IgD-negative memory B cell (primary cell): ENCODE data around the gene SRSF3. TPM values are rescaled to one million over a fixed set of nuclear protein-coding genes. Genes with fewer than 3 reads are reported as not detected.

Source experiments
- H3K27ac Mint-ChIP-seq, 3 donors: one replicate each; pipeline ENCODE4 v1.8.0; 2020 to 2022; ENCODE audit warnings: mild to moderate bottlenecking in 3 of 3, mixed read lengths in 3 of 3, moderate library complexity in 1 of 3
- H3K27me3 Mint-ChIP-seq: one replicate; pipeline ENCODE4 v1.8.0; 2021; ENCODE audit warnings: mixed read lengths
- H3K36me3 Mint-ChIP-seq: one replicate; pipeline ENCODE4 v1.8.0; 2020; ENCODE audit warnings: mild to moderate bottlenecking, mixed read lengths
- H3K4me1 Mint-ChIP-seq, 3 donors: one replicate each; pipeline ENCODE4 v1.8.0; 2020 to 2022; ENCODE audit warnings: mixed read lengths in 3 of 3, mild to moderate bottlenecking in 1 of 3
- H3K4me3 Mint-ChIP-seq, 4 donors: one replicate each; pipeline ENCODE4 v1.8.0; 2020 to 2022; ENCODE audit warnings: mild to moderate bottlenecking in 4 of 4, mixed read lengths in 4 of 4, moderate library complexity in 3 of 4
- H3K9me3 Mint-ChIP-seq, 3 donors: one replicate each; pipeline ENCODE4 v1.8.0; 2020 to 2021; ENCODE audit warnings: mixed read lengths in 3 of 3, mild to moderate bottlenecking in 1 of 3
- polyA plus RNA-seq: library from polyadenylated mRNA; unstranded; fragments of 300-500 nt; fragmentation: Illumina TruSeq; gene quantifications from one replicate; pipeline ENCODE4 v1.2.3, GENCODE V29; 2021

SRSF3 gene
- polyA plus RNA-seq, 1 donor from 2014 or later: 384 TPM

GRCh38 chr6:36618366-36619355 is 24.5 kb downstream of the SRSF3 start:
- Mint-ChIP-seq H3K27me3 (no peaks in the 10 kb centered on the region), H3K4me3 (peak overlapping the region in 2 of 4 donors; percentile 9 to 47), H3K27ac (no peak overlapping the region), H3K9me3 (no peaks in the 10 kb centered on the region), H3K36me3 (peaks cover 3% of the 10 kb centered on the region), H3K4me1 (peaks cover 18 to 28% (median 21%) of the 10 kb centered on the region in 3 donors)

- Mint-ChIP-seq H3K36me3 (no peaks in the 10 kb centered on the region), H3K4me1 (peaks cover 16 to 25% (median 19%) of the 10 kb centered on the region in 3 donors), H3K9me3 (no peaks in the 10 kb centered on the region), H3K27me3 (no peaks in the 10 kb centered on the region), H3K4me3 (no peak overlapping the region), H3K27ac (no peak overlapping the region)
These were observed 27.3 kb downstream of the SRSF3 start for GRCh38 chr6:36621371-36621855.

- Mint-ChIP-seq H3K36me3 (no peaks in the 10 kb centered on the region), H3K27me3 (no peaks in the 10 kb centered on the region), H3K27ac (peak overlapping the region; percentile 7 to 85 (median 28)), H3K4me3 (no peak overlapping the region), H3K9me3 (no peaks in the 10 kb centered on the region), H3K4me1 (peaks cover 13 to 25% (median 15%) of the 10 kb centered on the region in 3 donors)
These were observed 28.9 kb downstream of the SRSF3 start for GRCh38 chr6:36622901-36623546.

- Mint-ChIP-seq H3K4me3 (peak overlapping the region in 2 of 4 donors; percentile 0 to 58), H3K27ac (peak overlapping the region; percentile 7 to 86 (median 85))
These were observed 29.6 kb downstream of the SRSF3 start for GRCh38 chr6:36623547-36624459.

GRCh38 chr6:36624461-36625157 is 30.4 kb downstream of the SRSF3 start:
- H3K4me3 Mint-ChIP-seq: peak overlapping the region in 1 of 4 donors; percentile 71
- no peaks in the 10 kb centered on the region for H3K9me3 Mint-ChIP-seq
- H3K36me3 Mint-ChIP-seq: no peaks in the 10 kb centered on the region
- H3K4me1 Mint-ChIP-seq: peaks cover 20 to 25% (median 21%) of the 10 kb centered on the region in 3 donors
- H3K27me3 Mint-ChIP-seq: no peaks in the 10 kb centered on the region
- peak overlapping the region in 1 of 3 donors; percentile 86 for H3K27ac Mint-ChIP-seq

More at GRCh38 chr6:36623547-36624459, 29.6 kb downstream of the SRSF3 start:
- H3K27me3 Mint-ChIP-seq: no peaks in the 10 kb centered on the region
- no peaks in the 10 kb centered on the region for H3K9me3 Mint-ChIP-seq
- H3K4me1 Mint-ChIP-seq: peaks cover 16 to 22% (median 18%) of the 10 kb centered on the region in 3 donors
- H3K36me3 Mint-ChIP-seq: no peaks in the 10 kb centered on the region

GRCh38 chr6:36625158-36625919 is 31.2 kb downstream of the SRSF3 start:
- no peaks in the 10 kb centered on the region for H3K36me3 Mint-ChIP-seq
- H3K27ac Mint-ChIP-seq: no peak overlapping the region
- no peaks in the 10 kb centered on the region for H3K27me3 Mint-ChIP-seq
- H3K9me3 Mint-ChIP-seq: no peaks in the 10 kb centered on the region
- H3K4me1 Mint-ChIP-seq: peaks cover 22 to 26% (median 23%) of the 10 kb centered on the region in 3 donors
- peak overlapping the region in 2 of 4 donors; percentile 25 to 71 for H3K4me3 Mint-ChIP-seq

GRCh38 chr6:36626636-36627035 is 32.5 kb downstream of the SRSF3 start:
- Mint-ChIP-seq H3K36me3 (no peaks in the 10 kb centered on the region), H3K4me3 (no peak overlapping the region), H3K4me1 (peaks cover 22 to 25% (median 24%) of the 10 kb centered on the region in 3 donors), H3K27me3 (no peaks in the 10 kb centered on the region), H3K27ac (no peak overlapping the region), H3K9me3 (no peaks in the 10 kb centered on the region)

GRCh38 chr6:36627141-36627540 is 33.0 kb downstream of the SRSF3 start:
- Mint-ChIP-seq H3K36me3 (no peaks in the 10 kb centered on the region), H3K9me3 (no peaks in the 10 kb centered on the region), H3K4me3 (no peak overlapping the region), H3K4me1 (peaks cover 22 to 25% (median 24%) of the 10 kb centered on the region in 3 donors), H3K27ac (peak overlapping the region in 1 of 3 donors; percentile 47), H3K27me3 (no peaks in the 10 kb centered on the region)

- no peaks in the 10 kb centered on the region for H3K27me3 Mint-ChIP-seq
- H3K4me3 Mint-ChIP-seq: peak overlapping the region in 1 of 4 donors; percentile 23
- no peaks in the 10 kb centered on the region for H3K9me3 Mint-ChIP-seq
- H3K36me3 Mint-ChIP-seq: no peaks in the 10 kb centered on the region
- peaks cover 18 to 25% (median 23%) of the 10 kb centered on the region in 3 donors for H3K4me1 Mint-ChIP-seq
- no peak overlapping the region for H3K27ac Mint-ChIP-seq
These were observed 33.7 kb downstream of the SRSF3 start for GRCh38 chr6:36627801-36628246.

GRCh38 chr6:36629784-36630183 is 35.6 kb downstream of the SRSF3 start:
- peak overlapping the region in 1 of 3 donors; percentile 92 for H3K27ac Mint-ChIP-seq
- H3K9me3 Mint-ChIP-seq: no peaks in the 10 kb centered on the region
- H3K27me3 Mint-ChIP-seq: no peaks in the 10 kb centered on the region
- no peak overlapping the region for H3K4me3 Mint-ChIP-seq
- no peaks in the 10 kb centered on the region for H3K36me3 Mint-ChIP-seq
- peaks cover 8 to 17% (median 12%) of the 10 kb centered on the region in 3 donors for H3K4me1 Mint-ChIP-seq

GRCh38 chr6:36631326-36632011 is 37.3 kb downstream of the SRSF3 start:
- H3K36me3 Mint-ChIP-seq: no peaks in the 10 kb centered on the region
- H3K9me3 Mint-ChIP-seq: no peaks in the 10 kb centered on the region
- no peak overlapping the region for H3K27ac Mint-ChIP-seq
- H3K4me1 Mint-ChIP-seq: peaks cover 8 to 17% (median 12%) of the 10 kb centered on the region in 3 donors
- peaks cover 2% of the 10 kb centered on the region for H3K27me3 Mint-ChIP-seq
- no peak overlapping the region for H3K4me3 Mint-ChIP-seq

- no peaks in the 10 kb centered on the region for H3K36me3 Mint-ChIP-seq
- H3K4me3 Mint-ChIP-seq: no peak overlapping the region
- H3K9me3 Mint-ChIP-seq: no peaks in the 10 kb centered on the region
- peaks cover 8 to 14% (median 11%) of the 10 kb centered on the region in 3 donors for H3K4me1 Mint-ChIP-seq
- H3K27me3 Mint-ChIP-seq: peaks cover 2% of the 10 kb centered on the region
- H3K27ac Mint-ChIP-seq: no peak overlapping the region
These were observed 39.2 kb downstream of the SRSF3 start for GRCh38 chr6:36633370-36633769.

GRCh38 chr6:36633915-36634314 is 39.8 kb downstream of the SRSF3 start:
- Mint-ChIP-seq H3K4me1 (peaks cover 7 to 13% (median 8%) of the 10 kb centered on the region in 3 donors), H3K4me3 (no peak overlapping the region), H3K27me3 (peaks cover 2% of the 10 kb centered on the region), H3K27ac (no peak overlapping the region), H3K36me3 (no peaks in the 10 kb centered on the region), H3K9me3 (no peaks in the 10 kb centered on the region)
